NK-92 (cell line): Measurements from ENCODE around the gene CYP2J2.
"Not testable (repeated sequence)": the region's sequence is repeated elsewhere in the genome, so short reads cannot be mapped to it uniquely, and the experiment has no call there.

ENCODE experiments used
- DNase-seq: peaks from one replicate; lab custom pipeline; 2025; ENCODE audit not compliant: unreplicated experiment; lab: John Stamatoyannopoulos, UW

The CYP2J2 gene

DNA sequence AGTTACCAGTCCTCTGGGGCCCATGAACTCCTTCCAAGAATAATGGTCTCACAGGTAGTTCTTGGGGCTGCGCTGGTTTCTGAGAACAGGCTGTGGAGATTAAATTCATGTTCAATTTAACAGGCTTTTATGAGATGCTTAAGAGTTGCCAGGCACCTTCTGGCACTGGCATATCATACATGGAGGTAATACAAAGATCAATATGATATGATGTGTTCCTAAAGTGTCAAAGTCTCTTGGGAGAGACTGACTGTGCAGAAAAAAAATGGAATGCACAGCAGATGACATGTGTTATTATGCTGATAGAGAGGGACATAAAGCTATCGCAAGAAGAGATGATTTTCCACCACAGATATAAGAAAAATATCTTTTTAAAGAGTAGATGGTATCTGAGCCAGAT, 6.8 kb downstream of the CYP2J2 start:
- no peak for DNase-seq

- DNase-seq: no peak
Observed at GRCh38 chr1:59917785-59918180, 8.8 kb downstream of the CYP2J2 start.

DNA sequence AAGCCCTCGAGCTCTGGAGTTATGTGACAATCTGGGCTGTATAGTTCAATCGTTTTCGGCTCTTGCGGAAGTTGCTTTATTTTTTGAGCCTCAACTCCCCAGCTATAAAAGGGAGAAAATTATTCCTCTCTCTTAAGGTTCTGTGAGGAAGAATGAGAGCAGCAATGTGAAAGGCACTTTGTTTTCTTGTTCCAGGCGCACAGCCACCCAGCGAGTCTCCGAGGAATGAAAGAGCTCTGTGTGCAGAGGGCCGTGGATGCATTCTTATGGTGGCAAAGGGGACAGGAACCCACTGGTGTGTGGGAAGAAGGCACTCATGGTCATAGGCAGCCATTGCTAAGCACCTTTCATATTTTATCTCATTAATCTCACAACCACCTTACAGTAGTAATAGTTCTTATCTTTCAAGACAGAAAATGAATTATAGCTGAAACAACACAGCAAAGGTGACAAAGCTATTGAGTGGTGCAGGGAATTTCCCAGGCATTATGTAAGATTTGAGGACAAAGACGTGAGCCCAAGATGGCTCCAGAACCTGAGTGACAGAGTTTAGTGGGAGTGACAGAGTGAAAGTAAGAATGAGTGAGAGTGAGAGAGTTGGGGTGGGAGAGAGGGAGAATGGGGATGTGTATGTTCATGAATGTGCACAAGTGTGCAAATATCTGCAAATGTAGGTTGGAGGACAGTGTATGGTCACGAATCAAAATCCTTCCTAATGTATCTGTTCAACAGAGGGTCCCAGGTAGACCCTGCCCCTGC, 9.4 kb downstream of the CYP2J2 start:
- no peak for DNase-seq

DNA sequence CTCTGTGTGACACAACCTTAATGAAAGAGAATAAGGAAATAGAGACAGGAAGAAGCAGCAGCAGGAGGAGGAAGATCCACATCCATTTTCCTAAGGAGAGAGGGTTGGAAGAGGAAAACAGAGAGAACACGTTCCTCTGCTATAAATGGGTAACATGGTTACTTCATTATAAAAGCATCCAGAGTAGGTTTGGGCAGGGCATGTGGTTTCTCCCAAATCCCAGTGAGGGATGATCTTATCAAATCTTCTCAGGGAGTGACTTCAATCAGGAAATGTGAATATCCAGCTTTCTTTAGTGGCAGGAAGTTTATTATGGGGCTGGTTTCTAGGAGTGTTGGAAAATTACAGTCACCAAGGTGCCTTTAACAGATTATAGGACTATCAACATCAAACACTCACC, 11.1 kb downstream of the CYP2J2 start:
- no peak for DNase-seq

DNA sequence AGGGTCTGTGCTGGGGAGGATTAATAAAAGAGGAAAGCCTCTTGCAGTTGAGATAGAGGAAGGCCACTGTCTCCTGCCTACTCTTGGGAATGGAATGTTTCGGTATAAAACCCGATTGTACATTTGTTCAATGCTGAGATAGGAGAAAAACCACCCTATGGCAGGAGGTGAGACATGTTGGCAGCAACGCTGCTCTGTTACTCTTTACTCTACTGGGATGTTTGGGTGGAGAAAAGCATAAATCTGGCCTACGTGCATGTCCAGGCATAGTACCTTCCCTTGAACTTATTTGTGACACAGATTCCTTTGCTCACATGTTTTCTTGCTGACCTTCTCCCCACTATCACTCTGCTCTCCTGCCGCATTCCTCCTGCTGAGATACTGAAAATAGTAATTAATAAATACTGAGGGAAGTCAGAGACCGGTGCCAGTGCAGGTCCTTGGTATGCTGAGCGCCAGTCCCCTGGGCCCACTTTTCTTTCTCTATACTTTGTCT, 11.7 kb downstream of the CYP2J2 start:
- DNase-seq: not testable (repeated sequence)

DNA sequence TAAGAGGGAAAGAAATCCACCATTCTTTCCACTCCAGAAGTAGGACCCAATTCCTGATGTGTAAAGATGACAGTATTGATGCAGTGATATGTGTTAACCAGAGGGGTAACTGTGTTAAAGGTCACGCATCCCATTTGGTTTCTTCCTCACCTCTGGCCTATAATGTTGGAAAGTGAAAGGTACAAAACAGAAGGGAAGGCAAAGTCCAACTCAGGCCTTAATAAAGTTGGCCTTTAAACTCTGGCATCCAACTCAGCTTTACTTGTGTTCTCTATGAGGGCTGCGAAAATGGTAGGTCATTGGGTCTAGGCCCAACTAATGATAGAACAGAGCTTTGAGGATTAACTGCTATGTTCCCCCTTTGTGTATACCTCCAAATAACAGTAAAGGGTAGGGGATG, 17.9 kb downstream of the CYP2J2 start:
- DNase-seq: no peak

- no peak for DNase-seq
Observed at GRCh38 chr1:59908084-59908483, 18.5 kb downstream of the CYP2J2 start.

GRCh38 chr1:59906931-59907330, 19.6 kb downstream of the CYP2J2 start:
- DNase-seq: no peak

DNA sequence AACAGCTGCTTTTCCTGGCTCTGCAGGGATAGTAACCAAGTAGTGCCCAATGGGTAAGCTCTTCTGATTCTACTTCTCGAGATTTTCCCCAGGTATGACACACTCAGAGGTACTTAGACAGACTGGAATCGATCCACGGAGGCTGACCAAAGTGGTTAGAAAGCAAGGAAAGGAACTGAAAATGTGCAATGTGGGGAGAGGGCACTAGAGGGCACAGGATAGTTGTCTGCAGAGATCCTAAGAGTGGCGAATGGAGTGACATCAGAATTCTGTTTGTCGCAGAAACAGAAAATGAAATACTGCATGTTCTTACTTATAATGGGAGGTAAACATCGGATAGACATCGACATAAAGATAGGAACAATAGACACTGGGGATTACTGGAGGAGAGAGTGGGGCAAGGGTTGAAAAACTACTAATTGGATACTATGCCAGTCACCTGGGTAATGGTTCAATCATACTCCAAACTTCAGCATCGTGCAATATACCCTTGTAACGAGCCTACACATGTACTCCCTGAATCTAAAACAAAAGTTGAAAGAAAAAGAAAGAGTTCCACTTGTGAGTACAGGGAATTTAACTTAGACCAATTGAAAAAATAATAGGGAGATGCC, 23.3 kb downstream of the CYP2J2 start:
- DNase-seq: no peak

DNA sequence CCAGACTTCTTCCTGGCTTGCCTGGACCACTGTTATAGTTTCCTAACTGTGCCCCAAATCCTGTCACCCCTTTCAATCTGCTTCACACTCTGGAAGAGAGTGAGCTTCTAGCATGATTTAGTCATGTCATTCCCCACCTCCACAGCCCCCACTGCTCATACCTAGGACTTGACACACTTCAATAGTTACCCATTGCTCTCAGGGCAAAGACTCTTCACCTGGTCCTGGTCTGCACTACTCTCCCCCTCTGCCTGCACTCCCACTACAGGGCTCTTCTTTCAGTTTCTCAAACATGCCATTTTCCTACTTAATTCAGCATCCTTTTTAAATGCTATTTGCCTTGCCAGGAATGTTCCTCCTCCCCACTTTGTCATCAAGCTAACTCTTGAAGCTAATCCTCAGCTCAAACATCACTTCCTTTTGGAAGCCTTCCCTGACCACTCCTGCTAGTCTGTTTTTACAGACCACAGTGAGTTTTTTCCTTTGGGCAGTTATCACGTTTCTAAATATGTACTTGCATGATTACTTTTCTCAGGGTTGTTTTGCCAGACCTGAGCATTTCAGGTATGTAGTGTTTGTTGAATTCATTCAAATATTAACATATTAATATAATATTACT, 24.7 kb downstream of the CYP2J2 start:
- DNase-seq: no peak

DNA sequence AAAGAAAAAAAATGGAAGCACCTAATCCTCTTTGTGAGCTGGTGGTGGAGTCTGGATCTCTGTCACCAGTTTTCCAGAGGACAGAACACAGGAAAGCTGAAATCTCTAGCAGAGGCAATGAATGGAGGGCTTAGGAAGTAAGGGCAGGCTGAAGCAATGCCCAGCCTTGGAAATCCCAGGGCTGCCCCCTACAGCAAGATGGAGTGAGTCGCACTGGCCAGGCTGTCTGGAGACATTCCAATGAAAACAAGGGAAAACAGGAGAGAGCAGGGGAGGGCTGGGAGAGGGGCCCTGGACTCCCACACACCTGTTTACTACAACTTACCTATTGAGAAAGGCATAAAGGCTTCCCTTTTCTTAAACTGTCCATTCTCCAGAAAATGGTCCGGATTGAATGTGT, 25.9 kb downstream of the CYP2J2 start:
- no peak for DNase-seq

- no peak for DNase-seq
Observed at GRCh38 chr1:59898927-59899326, 27.6 kb downstream of the CYP2J2 start.

GRCh38 chr1:59897165-59897564, 29.4 kb downstream of the CYP2J2 start:
- DNase-seq: no peak

GRCh38 chr1:59892841-59893811, 33.4 kb downstream of the CYP2J2 start:
- no peak for DNase-seq

GRCh38 chr1:59885160-59885832, 41.3 kb downstream of the CYP2J2 start:
- DNase-seq: no peak

GRCh38 chr1:59880735-59881134, 45.8 kb downstream of the CYP2J2 start:
- no peak for DNase-seq

DNA sequence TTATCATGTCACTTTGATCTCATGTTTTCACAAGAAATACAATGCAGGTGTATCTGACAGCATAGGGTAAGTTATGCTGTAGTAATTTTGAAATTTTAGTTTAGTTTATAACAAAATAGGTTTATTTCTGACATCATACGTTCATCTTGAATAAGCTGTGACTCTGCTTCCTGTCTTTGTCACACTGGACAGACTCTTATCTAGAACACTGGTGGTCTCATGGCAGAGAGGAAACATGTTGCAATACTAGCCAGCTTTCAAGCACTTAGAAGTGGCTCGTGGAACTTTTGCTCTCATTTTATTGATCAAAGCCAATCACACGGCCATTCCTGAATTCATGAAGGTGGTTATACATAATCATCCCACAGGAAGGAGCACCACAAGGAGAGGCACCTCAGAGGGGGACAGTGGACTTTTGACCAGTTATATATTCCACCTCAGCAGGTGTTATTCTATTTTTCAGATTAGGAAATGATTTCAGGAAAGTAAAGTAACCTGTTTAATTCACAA, 46.5 kb downstream of the CYP2J2 start:
- DNase-seq: no peak

- no peak for DNase-seq
Observed at GRCh38 chr1:59879574-59879973, 47.0 kb downstream of the CYP2J2 start.

GRCh38 chr1:59878370-59878769, 48.2 kb downstream of the CYP2J2 start:
- no peak for DNase-seq

DNA sequence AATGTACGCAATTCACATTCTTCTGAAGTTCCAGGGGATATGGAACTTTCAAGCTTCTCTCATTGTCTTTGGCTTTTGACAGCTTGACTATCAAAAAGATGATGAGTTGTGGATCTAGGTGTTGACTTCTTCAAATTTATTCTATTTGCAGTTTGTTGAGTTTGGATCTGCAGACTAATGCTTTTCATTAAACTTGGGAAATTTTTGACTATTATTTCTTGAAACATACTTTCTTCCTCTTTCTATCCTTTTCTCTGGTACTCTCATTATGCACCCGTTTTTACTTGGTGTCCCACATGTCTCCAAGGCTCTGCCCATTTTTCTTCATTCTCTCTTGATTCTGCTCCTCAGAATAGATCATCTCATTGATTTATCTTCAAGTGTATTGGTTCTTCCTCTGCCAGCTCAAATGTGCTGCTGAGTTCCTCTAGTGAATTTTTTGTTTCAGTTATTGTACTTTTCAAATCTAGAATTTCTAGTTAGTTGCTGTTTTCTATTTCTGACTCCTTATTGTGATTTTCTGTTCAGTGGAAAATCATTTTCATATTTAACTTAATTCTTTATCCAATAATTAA, 49.4 kb downstream of the CYP2J2 start:
- DNase-seq: no peak
